Spleen (tissue), 7 donors: Measurements from ENCODE around the gene TTLL5.

Experiments
- POLR2AphosphoS5 ChIP-seq, 3 donors: sonication (generic); formaldehyde crosslinking; IDR thresholded peaks; one replicate each; pipeline ENCODE4 v1.5.1; 2017; ENCODE audit warnings: antibody characterized with exemption in 3 of 3
- TF ChIP-seq, protein P1 (sequence below), 11 experiments: fragments of 200-600 bp in 7 of 11; fragments of 450-650 bp in 4 of 11; sonication (generic) in 4 of 11; IDR thresholded peaks in 8 of 11; conservative IDR thresholded peaks in 3 of 11; 1 replicate in 7 of 11; 2 replicates in 4 of 11; pipeline versions ENCODE4 v1.4.0 to v1.8.0; 2016 to 2021; ENCODE audit warnings: antibody characterized with exemption in 11 of 11, inconsistent platforms in 4 of 11, mild to moderate bottlenecking in 1 of 11
- donor health status: DM: no; HTN: no; CAD: no; lungs with moderate emphysema.
- donor health status: DM: no; HTN: no; CAD: no.
- donor health status: DM: no; HTN: no; CAD: no.

GRCh38 chr14:75980856-75981255 lies 319.8 kb downstream of the TTLL5 start:
- TF ChIP-seq, protein P1, sequence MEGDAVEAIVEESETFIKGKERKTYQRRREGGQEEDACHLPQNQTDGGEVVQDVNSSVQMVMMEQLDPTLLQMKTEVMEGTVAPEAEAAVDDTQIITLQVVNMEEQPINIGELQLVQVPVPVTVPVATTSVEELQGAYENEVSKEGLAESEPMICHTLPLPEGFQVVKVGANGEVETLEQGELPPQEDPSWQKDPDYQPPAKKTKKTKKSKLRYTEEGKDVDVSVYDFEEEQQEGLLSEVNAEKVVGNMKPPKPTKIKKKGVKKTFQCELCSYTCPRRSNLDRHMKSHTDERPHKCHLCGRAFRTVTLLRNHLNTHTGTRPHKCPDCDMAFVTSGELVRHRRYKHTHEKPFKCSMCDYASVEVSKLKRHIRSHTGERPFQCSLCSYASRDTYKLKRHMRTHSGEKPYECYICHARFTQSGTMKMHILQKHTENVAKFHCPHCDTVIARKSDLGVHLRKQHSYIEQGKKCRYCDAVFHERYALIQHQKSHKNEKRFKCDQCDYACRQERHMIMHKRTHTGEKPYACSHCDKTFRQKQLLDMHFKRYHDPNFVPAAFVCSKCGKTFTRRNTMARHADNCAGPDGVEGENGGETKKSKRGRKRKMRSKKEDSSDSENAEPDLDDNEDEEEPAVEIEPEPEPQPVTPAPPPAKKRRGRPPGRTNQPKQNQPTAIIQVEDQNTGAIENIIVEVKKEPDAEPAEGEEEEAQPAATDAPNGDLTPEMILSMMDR (IDR thresholded peaks at IDR 0.05 in 8 of 11, conservative IDR thresholded peaks at IDR 0.05 in 3 of 11): no peak
- TF ChIP-seq POLR2AphosphoS5 (IDR thresholded peaks at IDR 0.05): no peak
